Hematopoietic multipotent progenitor cell (in vitro differentiated cells): ENCODE data around the gene FGF12. TPM values are rescaled to one million over a fixed set of nuclear protein-coding genes. Genes with fewer than 3 reads are reported as not detected.

Experiments used
- DNase-seq, 3 donors: peaks; one replicate each; pipeline ENCODE4 v3.0.0-alpha.2; 2011 to 2015; ENCODE audit warnings: low read depth in 2 of 3, low spot score in 2 of 3
- small RNA-seq: library from RNA; depleted of rRNA; stranded (forward); fragments of <200 nt; gene quantifications from one replicate; pipeline ENCODE3, GENCODE V24; 2012
- total RNA-seq: library from RNA; depleted of rRNA; stranded (reverse); fragments of >200 nt; gene quantifications from one replicate; pipeline ENCODE4 v1.2.3, GENCODE V29; 2012

Gene FGF12
- total RNA-seq, 1 donor, result not detected

GRCh38 chr3:192156382-192156781 lies 571.0 kb downstream of the FGF12 start:
- DNase-seq, result no peak

GRCh38 chr3:192155194-192155593 lies 572.1 kb downstream of the FGF12 start:
- no peak for DNase-seq

GRCh38 chr3:192133271-192133670 lies 594.1 kb downstream of the FGF12 start:
- DNase-seq, result no peak

GRCh38 chr3:192130534-192131132 lies 596.7 kb downstream of the FGF12 start:
- peak in 2 of 3 donors; percentile 15 to 53 for DNase-seq

- no peak for DNase-seq
Measured at GRCh38 chr3:192129586-192129985, 597.8 kb downstream of the FGF12 start.

GRCh38 chr3:192128922-192129321 lies 598.4 kb downstream of the FGF12 start:
- no peak for DNase-seq

- DNase-seq, result no peak
Measured at GRCh38 chr3:192128060-192128459, 599.3 kb downstream of the FGF12 start.

GRCh38 chr3:192122832-192123594 lies 604.3 kb downstream of the FGF12 start:
- DNase-seq, result no peak

- DNase-seq, result no peak
Measured at GRCh38 chr3:192121923-192122322, 605.4 kb downstream of the FGF12 start.

GRCh38 chr3:192108820-192109219 lies 618.5 kb downstream of the FGF12 start:
- DNase-seq, result no peak

- no peak for DNase-seq
Measured at GRCh38 chr3:192106543-192106942, 620.8 kb downstream of the FGF12 start.

- no peak for DNase-seq
Measured at GRCh38 chr3:192092388-192093005, 634.8 kb downstream of the FGF12 start.

GRCh38 chr3:192091831-192092230 lies 635.5 kb downstream of the FGF12 start:
- no peak for DNase-seq

GRCh38 chr3:192090586-192090985 lies 636.8 kb downstream of the FGF12 start:
- DNase-seq, result no peak

Small RNAs within 50 kb of the gene (small RNA-seq; reads per million reads assigned to genes)
- not detected for gene RF01210
- gene RNU1-20P, result not detected

Other genes starting within 250 kb of the FGF12 start
- 0.54 TPM for gene MB21D2, start 190.3 kb upstream of the FGF12 start, total RNA-seq